ENCODE measurements around the gene CYTH1.

GRCh38 chr17:78624324-78625151, 157.5 kb downstream of the CYTH1 start:
- no peak for TF ChIP-seq REST (IDR thresholded peaks at IDR 0.05)
- TF ChIP-seq MAX (IDR thresholded peaks at IDR 0.05) = no peak
